Dermis blood vessel endothelial cell (primary cell): Measurements from ENCODE around the gene TACC2. TPM values are rescaled to one million over a fixed set of nuclear protein-coding genes. Genes with fewer than 3 reads are reported as not detected.
A peak's percentile ranks its signal among the peaks of the same experiment; 100 is the strongest.

ENCODE experiments used
- DNase-seq: peaks from one replicate; pipeline ENCODE4 v3.0.0; 2010
- total RNA-seq: library from RNA; depleted of rRNA; stranded (reverse); fragments of >200 nt; gene quantifications from 2 replicates; pipeline ENCODE4 v1.2.3, GENCODE V29; 2014

The TACC2 gene
- total RNA-seq, 1 donor from 2014 or later = 3.6 TPM

- peak; percentile 20 for DNase-seq
Observed at GRCh38 chr10:122301055-122301810, 312.3 kb downstream of the TACC2 start.

GRCh38 chr10:122301811-122302115 lies 312.8 kb downstream of the TACC2 start:
- DNase-seq = no peak

- no peak for DNase-seq
Observed at GRCh38 chr10:122302315-122302714, 313.4 kb downstream of the TACC2 start.

GRCh38 chr10:122303271-122304053 lies 314.5 kb downstream of the TACC2 start:
- no peak for DNase-seq

Other genes starting within 250 kb of the TACC2 start
- 48.7 and 52.7 TPM in 2 replicates for gene ATE1, start 61.1 kb upstream of the TACC2 start, total RNA-seq
- 54.6 and 67.9 TPM in 2 replicates for gene NSMCE4A, start 13.9 kb upstream of the TACC2 start, total RNA-seq